Epithelial cell of esophagus (primary cell): Measurements from ENCODE around the gene MDFIC.
A peak's percentile ranks its signal among the peaks of the same experiment; 100 is the strongest.

Experiments
- DNase-seq: peaks from one replicate; pipeline ENCODE4 v3.0.0; 2010; ENCODE audit warnings: low read depth
- H3K4me3 ChIP-seq: 2 replicates; pipeline ENCODE4 v1.5.1; 2011; ENCODE audit warnings: mild to moderate bottlenecking, low read length, control low read depth
- CTCF ChIP-seq: IDR thresholded peaks from 2 replicates; pipeline ENCODE4 v1.5.1; 2011; ENCODE audit warnings: low read depth, mild to moderate bottlenecking, low read length, control low read depth, inconsistent platforms; ENCODE audit not compliant: insufficient read depth; ENCODE audit errors: missing control alignments

MDFIC gene

GRCh38 chr7:115047958-115048720 lies 126.2 kb downstream of the MDFIC start:
- no peak overlapping the region for H3K4me3 ChIP-seq
- TF ChIP-seq CTCF: no peak
- peak; percentile 37 for DNase-seq

- DNase-seq: no peak
- no peak overlapping the region for H3K4me3 ChIP-seq
- no peak for TF ChIP-seq CTCF
These were observed 130.8 kb downstream of the MDFIC start for GRCh38 chr7:115052706-115053105.

GRCh38 chr7:115054478-115055065 lies 132.7 kb downstream of the MDFIC start:
- no peak overlapping the region for H3K4me3 ChIP-seq
- DNase-seq: no peak
- no peak for TF ChIP-seq CTCF

- DNase-seq: no peak
- no peak overlapping the region for H3K4me3 ChIP-seq
- no peak for TF ChIP-seq CTCF
These were observed 134.1 kb downstream of the MDFIC start for GRCh38 chr7:115056019-115056418.

GRCh38 chr7:115058726-115059125 lies 136.8 kb downstream of the MDFIC start:
- TF ChIP-seq CTCF: no peak
- no peak overlapping the region for H3K4me3 ChIP-seq
- no peak for DNase-seq

GRCh38 chr7:115059321-115059720 lies 137.4 kb downstream of the MDFIC start:
- no peak for DNase-seq
- TF ChIP-seq CTCF: no peak
- H3K4me3 ChIP-seq: no peak overlapping the region
